Endothelial cell (in vitro differentiated cells): ENCODE data around the gene LCTL. TPM values are rescaled to one million over a fixed set of nuclear protein-coding genes. Genes with fewer than 3 reads are reported as not detected.

Experiments used
- DNase-seq: peaks from one replicate; pipeline ENCODE4 v3.0.0; 2021; ENCODE audit warnings: low spot score
- H3K27ac Mint-ChIP-seq: one replicate; pipeline ENCODE4 v1.8.0; 2021; ENCODE audit warnings: mixed read lengths, inconsistent platforms; ENCODE audit not compliant: unreplicated experiment
- H3K27me3 Mint-ChIP-seq: one replicate; pipeline ENCODE4 v1.8.0; 2021; ENCODE audit warnings: mild to moderate bottlenecking, moderate library complexity, mixed read lengths, inconsistent platforms; ENCODE audit not compliant: unreplicated experiment
- H3K36me3 Mint-ChIP-seq: one replicate; pipeline ENCODE4 v1.8.0; 2021; ENCODE audit warnings: mild to moderate bottlenecking, low read depth, mixed read lengths, inconsistent platforms; ENCODE audit not compliant: unreplicated experiment
- H3K4me1 Mint-ChIP-seq: one replicate; pipeline ENCODE4 v1.8.0; 2021; ENCODE audit warnings: mild to moderate bottlenecking, mixed read lengths, inconsistent platforms; ENCODE audit not compliant: unreplicated experiment
- H3K4me3 Mint-ChIP-seq: one replicate; pipeline ENCODE4 v1.8.0; 2021; ENCODE audit warnings: mild to moderate bottlenecking, mixed read lengths, inconsistent platforms; ENCODE audit not compliant: unreplicated experiment
- H3K9me3 Mint-ChIP-seq: one replicate; pipeline ENCODE4 v1.8.0; 2021; ENCODE audit warnings: mixed read lengths, inconsistent platforms; ENCODE audit not compliant: unreplicated experiment
- total RNA-seq: library from RNA; stranded (reverse); fragmentation: NEBNext Ultra II Directional; extraction: Animal tissue kit (Norgen Biotek cat#: 25700); gene quantifications from one replicate; pipeline ENCODE4 v1.2.1, GENCODE V29; 2021; ENCODE audit not compliant: unreplicated experiment
- TF ChIP-seq, protein P1 (sequence below): fragments of 200-600 bp; sonication (generic); IDR thresholded peaks from one replicate; pipeline ENCODE4 v1.5.0; 2021; ENCODE audit warnings: antibody characterized with exemption; ENCODE audit not compliant: unreplicated experiment

Gene LCTL
- total RNA-seq, 1 donor from 2014 or later = not detected

DNA sequence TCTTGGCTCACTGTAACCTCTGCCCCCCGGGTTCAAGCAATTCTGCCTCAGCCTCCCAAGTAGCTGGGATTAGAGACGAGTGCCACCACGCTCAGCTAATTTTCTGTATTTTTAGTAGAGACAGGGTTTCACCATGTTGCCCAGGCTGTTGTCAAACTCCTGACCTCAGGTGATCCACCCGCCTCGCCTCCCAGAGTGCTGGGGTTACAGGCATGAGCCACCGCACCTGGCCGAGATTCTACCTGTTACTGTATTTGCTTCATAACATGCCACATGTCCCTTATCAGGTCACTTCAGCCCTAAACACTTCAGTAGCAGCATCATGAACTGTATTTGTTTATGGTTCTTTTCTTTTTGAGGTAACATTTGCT is 7.5 kb upstream of the LCTL start:
- no peak for DNase-seq
- Mint-ChIP-seq H3K4me3 (no peak overlapping the region), H3K36me3 (peaks cover 7% of the 10 kb centered on the region), H3K9me3 (no peaks in the 10 kb centered on the region), H3K27ac (no peak overlapping the region), H3K4me1 (no peaks in the 10 kb centered on the region), H3K27me3 (peaks cover 4% of the 10 kb centered on the region)
- TF ChIP-seq, protein P1, sequence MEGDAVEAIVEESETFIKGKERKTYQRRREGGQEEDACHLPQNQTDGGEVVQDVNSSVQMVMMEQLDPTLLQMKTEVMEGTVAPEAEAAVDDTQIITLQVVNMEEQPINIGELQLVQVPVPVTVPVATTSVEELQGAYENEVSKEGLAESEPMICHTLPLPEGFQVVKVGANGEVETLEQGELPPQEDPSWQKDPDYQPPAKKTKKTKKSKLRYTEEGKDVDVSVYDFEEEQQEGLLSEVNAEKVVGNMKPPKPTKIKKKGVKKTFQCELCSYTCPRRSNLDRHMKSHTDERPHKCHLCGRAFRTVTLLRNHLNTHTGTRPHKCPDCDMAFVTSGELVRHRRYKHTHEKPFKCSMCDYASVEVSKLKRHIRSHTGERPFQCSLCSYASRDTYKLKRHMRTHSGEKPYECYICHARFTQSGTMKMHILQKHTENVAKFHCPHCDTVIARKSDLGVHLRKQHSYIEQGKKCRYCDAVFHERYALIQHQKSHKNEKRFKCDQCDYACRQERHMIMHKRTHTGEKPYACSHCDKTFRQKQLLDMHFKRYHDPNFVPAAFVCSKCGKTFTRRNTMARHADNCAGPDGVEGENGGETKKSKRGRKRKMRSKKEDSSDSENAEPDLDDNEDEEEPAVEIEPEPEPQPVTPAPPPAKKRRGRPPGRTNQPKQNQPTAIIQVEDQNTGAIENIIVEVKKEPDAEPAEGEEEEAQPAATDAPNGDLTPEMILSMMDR = no peak

DNA sequence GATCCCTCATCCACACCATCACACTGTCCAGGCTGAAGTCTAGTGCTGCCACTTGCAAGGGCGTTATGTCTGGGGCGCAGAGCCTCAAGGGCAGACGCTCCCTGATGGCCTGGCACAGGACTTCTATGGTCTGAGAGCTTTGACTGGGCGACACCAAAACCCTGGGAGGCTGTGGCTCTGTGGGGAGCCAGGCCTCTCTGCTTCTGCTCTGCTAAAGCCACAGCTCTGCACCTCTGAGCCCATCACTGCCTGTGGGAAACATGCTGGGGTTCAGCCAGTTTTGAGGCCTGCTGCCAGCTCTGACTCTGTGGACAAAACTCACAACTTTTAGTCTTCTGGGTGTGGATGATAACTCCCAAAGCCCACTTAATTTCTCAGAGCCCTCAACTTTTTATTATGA is 6.3 kb upstream of the LCTL start:
- peaks cover 3% of the 10 kb centered on the region for H3K4me1 Mint-ChIP-seq
- no peak overlapping the region for H3K4me3 Mint-ChIP-seq
- H3K27me3 Mint-ChIP-seq = peaks cover 6% of the 10 kb centered on the region
- H3K36me3 Mint-ChIP-seq = peaks cover 7% of the 10 kb centered on the region
- DNase-seq = no peak
- no peak overlapping the region for H3K27ac Mint-ChIP-seq
- TF ChIP-seq, protein P1 = no peak
- no peaks in the 10 kb centered on the region for H3K9me3 Mint-ChIP-seq

DNA sequence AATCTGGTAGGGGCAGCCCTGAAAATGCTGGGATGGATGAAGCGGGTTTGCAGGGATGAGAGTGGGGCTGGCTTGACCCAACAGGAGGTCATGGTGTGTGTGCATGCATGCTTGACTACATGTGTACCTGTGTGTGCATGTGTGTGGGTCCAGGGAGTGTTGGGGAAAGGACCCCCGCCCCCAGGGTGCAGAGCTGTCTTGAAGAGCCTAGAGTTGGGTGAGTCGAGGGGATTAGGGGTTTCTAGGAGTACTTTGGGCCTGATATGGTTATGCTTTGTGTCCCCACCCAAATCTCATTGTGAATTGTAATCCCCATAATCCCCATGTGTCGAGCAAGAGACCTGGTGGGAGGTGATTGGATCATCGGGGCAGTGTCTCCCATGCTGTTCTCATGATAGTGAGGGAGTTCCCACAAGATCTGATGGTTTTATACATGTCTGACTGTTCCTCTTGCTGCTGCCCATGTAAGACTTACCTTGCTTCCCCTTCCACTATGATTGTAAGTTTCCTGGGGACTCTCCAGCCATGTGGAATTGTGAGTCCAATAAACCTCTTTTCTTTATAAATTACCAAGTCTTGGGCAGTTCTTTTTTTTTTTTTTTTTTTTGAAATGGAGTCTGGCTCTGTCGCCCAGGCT is 5.2 kb upstream of the LCTL start:
- Mint-ChIP-seq H3K36me3 (peaks cover 7% of the 10 kb centered on the region), H3K27me3 (peaks cover 7% of the 10 kb centered on the region), H3K4me1 (peaks cover 12% of the 10 kb centered on the region), H3K27ac (no peak overlapping the region), H3K4me3 (no peak overlapping the region), H3K9me3 (no peaks in the 10 kb centered on the region)
- TF ChIP-seq, protein P1 = no peak
- DNase-seq = no peak

DNA sequence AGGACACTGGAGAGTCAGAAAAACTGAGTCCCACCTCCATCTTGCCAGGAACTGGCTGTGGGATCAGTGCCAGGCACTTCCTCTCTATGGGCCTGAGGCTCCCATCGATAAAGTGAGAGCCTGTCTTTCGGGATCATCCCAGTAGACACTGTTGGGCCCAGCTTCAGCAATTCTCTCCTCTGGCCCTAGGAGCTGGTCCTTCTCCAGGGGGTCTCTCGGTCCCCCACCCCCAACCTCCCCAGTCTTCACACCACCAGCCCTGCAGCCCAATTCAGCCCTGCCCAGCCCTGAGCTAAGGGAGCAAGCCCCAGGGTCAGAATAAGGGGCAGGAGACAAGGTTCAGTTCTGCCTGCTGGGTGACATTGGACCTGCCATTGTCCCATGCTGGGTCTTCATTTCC is 4.5 kb upstream of the LCTL start:
- DNase-seq = no peak
- no peak overlapping the region for H3K4me3 Mint-ChIP-seq
- no peaks in the 10 kb centered on the region for H3K9me3 Mint-ChIP-seq
- H3K36me3 Mint-ChIP-seq = peaks cover 7% of the 10 kb centered on the region
- H3K27ac Mint-ChIP-seq = no peak overlapping the region
- peaks cover 12% of the 10 kb centered on the region for H3K4me1 Mint-ChIP-seq
- TF ChIP-seq, protein P1 = no peak
- peaks cover 9% of the 10 kb centered on the region for H3K27me3 Mint-ChIP-seq

DNA sequence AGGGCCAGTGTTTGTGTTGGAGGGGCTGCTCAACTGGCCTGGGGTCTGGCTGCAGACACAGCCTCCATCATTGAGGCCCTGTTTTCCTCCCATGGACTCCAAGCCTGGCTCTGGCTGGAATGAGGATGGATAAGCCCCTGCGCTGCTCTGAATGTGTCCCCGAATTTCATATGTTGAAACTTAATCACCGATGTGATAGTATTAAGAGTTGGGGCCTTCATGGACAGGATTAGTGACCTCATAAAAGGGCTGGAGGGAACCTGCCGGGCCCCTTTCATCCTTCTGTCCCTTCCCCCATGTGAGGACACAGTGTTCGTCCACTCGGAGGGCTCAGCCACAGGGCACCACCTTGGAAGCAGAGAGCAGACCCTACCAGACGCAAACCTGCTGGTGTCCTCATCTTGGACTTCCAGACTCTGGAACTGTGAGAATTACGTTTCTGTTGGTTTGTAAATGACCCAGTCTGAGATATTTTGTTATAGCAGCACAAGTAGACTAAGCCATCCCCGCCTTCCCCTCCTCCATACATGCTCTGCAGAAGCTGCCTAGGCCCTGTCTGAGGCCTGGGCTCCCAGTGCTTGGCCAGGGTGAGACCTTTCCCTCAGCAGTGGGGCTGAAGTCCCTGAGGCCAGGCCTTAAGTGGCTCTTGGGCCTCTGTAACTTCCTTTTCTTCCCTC is 3.8 kb upstream of the LCTL start:
- TF ChIP-seq, protein P1 = no peak
- H3K27me3 Mint-ChIP-seq = peaks cover 11% of the 10 kb centered on the region
- peaks cover 11% of the 10 kb centered on the region for H3K36me3 Mint-ChIP-seq
- peaks cover 13% of the 10 kb centered on the region for H3K4me1 Mint-ChIP-seq
- no peak for DNase-seq
- no peak overlapping the region for H3K4me3 Mint-ChIP-seq
- H3K27ac Mint-ChIP-seq = no peak overlapping the region
- no peaks in the 10 kb centered on the region for H3K9me3 Mint-ChIP-seq
